PFSK-1 (cell line): ENCODE results near the gene PDGFRB. TPM values are rescaled to one million over a fixed set of nuclear protein-coding genes. Genes with fewer than 3 reads are reported as not detected.

Experiments used
- FOXP2 ChIP-seq: optimal IDR thresholded peaks from 2 replicates; pipeline ENCODE3; 2011; ENCODE audit warnings: borderline replicate concordance, control low read depth, inconsistent platforms; ENCODE audit not compliant: insufficient read depth; ENCODE audit errors: extremely low read length, extremely low read depth
- POLR2AphosphoS5 ChIP-seq: IDR thresholded peaks from 2 replicates; pipeline ENCODE4 v1.6.1; 2012; ENCODE audit warnings: low read depth, mild to moderate bottlenecking, control low read depth, low read length, moderate library complexity
- SIN3A ChIP-seq: IDR thresholded peaks from 2 replicates; pipeline ENCODE4 v1.6.1; 2012; ENCODE audit warnings: mild to moderate bottlenecking, low read length, moderate library complexity, borderline replicate concordance; ENCODE audit not compliant: insufficient read depth
- TAF1 ChIP-seq: IDR thresholded peaks from 2 replicates; pipeline ENCODE4 v1.6.1; 2012; ENCODE audit warnings: low read length, control low read depth, borderline replicate concordance; ENCODE audit not compliant: insufficient read depth
- polyA plus RNA-seq: library from polyadenylated mRNA; unstranded; fragments of >200 nt; gene quantifications from one replicate; pipeline ENCODE4 v1.2.1, GENCODE V29; 2012; ENCODE audit warnings: low read depth, missing spikeins; ENCODE audit not compliant: insufficient read length
- TF ChIP-seq, protein P1 (sequence below), 2 experiments: IDR thresholded peaks; 2 replicates each; pipeline versions ENCODE4 v1.6.1 to v1.8.0; 2011 to 2012; ENCODE audit warnings: low read depth in 2 of 2, low read length in 2 of 2, control low read depth in 1 of 2, inconsistent platforms in 1 of 2, mild to moderate bottlenecking in 1 of 2, moderate library complexity in 1 of 2; ENCODE audit not compliant: insufficient read depth in 1 of 2

The PDGFRB gene
- polyA plus RNA-seq: 177 TPM

DNA sequence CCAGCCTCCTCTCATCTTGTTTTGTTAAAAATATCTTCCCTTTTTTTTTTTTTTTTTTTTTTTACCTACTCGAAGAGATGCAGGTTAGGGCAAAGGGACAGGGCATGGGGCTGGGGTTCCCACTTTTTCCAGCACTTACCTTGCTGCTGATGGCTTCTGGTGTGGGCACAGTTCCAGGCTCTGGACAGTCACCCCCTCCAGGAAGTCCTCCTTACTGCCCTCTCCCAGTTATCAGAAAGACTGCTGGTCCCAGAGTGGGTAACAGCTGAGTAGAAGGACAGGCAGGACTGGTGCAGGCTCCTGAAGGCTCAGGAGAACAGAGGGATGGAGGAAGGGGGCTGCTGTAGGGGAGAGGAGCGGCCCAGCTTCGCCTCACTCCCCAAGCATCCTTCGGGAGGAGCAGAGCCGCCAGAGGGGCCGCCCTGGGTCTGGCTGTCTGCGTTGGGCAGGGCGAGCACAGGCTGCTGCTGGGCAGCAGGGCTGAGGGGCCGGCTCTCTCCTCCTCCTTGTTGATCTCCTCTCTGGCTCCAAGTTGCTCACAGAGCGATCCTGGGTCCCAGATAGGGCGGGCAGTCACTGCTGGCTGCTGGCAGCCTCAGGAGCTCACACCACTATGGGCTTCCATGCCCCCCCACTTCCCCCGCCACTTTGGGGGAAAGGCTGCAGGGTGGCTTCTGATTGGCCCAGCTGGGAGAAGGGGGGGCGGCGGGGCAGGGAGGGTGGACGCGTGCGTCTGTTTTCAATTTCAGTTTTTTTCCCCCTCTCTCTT is at the start of gene PDGFRB:
Gene PDGFRB (minus strand): TSS at position 588 of the 769 bp plus-strand sequence. CDS start 18,798 bp downstream, outside the sequence.
- TF ChIP-seq, protein P1, sequence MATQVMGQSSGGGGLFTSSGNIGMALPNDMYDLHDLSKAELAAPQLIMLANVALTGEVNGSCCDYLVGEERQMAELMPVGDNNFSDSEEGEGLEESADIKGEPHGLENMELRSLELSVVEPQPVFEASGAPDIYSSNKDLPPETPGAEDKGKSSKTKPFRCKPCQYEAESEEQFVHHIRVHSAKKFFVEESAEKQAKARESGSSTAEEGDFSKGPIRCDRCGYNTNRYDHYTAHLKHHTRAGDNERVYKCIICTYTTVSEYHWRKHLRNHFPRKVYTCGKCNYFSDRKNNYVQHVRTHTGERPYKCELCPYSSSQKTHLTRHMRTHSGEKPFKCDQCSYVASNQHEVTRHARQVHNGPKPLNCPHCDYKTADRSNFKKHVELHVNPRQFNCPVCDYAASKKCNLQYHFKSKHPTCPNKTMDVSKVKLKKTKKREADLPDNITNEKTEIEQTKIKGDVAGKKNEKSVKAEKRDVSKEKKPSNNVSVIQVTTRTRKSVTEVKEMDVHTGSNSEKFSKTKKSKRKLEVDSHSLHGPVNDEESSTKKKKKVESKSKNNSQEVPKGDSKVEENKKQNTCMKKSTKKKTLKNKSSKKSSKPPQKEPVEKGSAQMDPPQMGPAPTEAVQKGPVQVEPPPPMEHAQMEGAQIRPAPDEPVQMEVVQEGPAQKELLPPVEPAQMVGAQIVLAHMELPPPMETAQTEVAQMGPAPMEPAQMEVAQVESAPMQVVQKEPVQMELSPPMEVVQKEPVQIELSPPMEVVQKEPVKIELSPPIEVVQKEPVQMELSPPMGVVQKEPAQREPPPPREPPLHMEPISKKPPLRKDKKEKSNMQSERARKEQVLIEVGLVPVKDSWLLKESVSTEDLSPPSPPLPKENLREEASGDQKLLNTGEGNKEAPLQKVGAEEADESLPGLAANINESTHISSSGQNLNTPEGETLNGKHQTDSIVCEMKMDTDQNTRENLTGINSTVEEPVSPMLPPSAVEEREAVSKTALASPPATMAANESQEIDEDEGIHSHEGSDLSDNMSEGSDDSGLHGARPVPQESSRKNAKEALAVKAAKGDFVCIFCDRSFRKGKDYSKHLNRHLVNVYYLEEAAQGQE (IDR thresholded peaks at IDR 0.05; ENCODE audit: insufficient read depth in 1 of 2, low read depth in 2 of 2, low read length in 2 of 2): no peak
- TF ChIP-seq TAF1 (no peak), FOXP2 (no peak), SIN3A (no peak), POLR2AphosphoS5 (no peak)

DNA sequence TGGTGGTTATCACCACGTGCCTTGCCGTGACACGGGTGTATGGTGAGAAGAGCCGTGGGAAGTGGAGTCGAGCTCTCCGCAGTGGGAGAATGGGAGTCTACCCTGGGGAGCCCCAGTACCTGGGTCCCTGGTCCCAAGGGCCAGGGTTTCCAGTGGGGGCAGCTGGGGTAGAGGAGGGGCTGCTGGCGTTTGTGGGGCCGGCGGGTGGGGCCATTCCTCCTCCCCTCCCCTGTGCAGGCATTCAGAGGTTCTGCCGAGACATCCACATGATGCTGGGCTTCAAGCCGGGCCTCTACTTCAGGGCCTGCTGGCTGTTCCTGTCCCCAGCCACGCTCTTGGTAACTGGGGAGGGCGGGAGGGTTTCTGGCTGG is 48.9 kb upstream of the PDGFRB start:
- TF ChIP-seq FOXP2 (no peak), TAF1 (no peak), SIN3A (no peak), POLR2AphosphoS5 (no peak)
- TF ChIP-seq, protein P1 (IDR thresholded peaks at IDR 0.05; ENCODE audit: insufficient read depth in 1 of 2, low read depth in 2 of 2, low read length in 2 of 2): no peak

DNA sequence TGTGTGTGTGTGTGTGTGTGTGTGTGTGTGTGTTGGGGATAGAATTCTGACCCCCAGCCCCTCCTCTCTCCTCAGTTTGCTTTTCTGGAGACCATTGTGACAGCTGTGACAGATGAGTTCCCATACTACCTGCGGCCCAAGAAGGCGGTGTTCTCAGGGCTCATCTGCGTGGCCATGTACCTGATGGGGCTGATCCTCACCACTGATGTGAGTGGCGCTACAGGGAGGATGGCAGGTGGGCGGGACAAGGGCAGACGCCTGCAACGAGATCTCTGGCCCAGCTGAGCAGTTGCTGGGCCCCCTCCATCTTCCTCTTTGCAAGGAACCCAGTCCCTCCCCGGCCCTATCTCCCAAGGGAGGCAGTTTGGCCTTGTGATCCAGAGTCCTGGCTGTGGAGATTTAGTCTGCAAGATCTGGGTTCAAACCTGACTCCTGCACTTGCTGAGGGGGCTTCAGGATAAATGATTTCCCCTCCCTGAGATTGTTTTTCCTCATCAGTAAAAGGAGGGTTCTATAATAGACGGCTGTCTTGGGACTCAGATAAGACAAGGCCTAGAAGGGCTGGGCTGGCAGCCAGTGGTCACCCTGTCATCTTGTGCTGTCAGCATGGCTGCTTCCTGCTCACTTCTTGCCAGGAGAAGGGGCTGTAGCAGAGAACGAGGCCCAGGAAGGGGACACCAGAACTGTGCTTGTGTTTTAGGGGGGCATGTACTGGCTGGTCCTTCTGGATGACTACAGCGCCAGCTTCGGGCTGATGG is 48.4 kb upstream of the PDGFRB start:
- TF ChIP-seq SIN3A (no peak), FOXP2 (no peak), TAF1 (no peak), POLR2AphosphoS5 (no peak)
- TF ChIP-seq, protein P1 (IDR thresholded peaks at IDR 0.05; ENCODE audit: insufficient read depth in 1 of 2, low read depth in 2 of 2, low read length in 2 of 2): no peak

DNA sequence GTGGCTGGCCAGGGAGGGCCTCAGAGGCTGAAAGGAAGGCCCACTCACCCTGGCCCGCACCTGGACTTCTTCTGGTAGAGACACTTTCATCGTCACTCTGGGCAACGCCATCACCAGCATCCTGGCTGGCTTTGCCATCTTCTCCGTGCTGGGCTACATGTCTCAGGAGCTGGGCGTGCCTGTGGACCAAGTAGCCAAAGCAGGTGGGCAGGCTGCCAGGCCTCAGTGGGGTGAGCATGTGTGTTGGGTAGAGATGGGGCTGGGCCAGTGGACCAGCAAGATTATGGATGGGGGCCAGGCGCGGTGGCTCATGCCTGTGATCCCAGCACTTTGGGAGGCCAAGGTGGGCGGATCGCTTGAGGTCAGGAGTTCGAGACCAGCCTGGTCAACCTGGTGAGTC is 46.9 kb upstream of the PDGFRB start:
- TF ChIP-seq, protein P1 (IDR thresholded peaks at IDR 0.05; ENCODE audit: insufficient read depth in 1 of 2, low read depth in 2 of 2, low read length in 2 of 2): no peak
- no peak for TF ChIP-seq SIN3A
- TF ChIP-seq TAF1: no peak
- no peak for TF ChIP-seq POLR2AphosphoS5
- TF ChIP-seq FOXP2: no peak
